ENCODE data around the gene ZSWIM3. TPM values are rescaled to one million over a fixed set of nuclear protein-coding genes. Genes with fewer than 3 reads are reported as not detected.

The ZSWIM3 gene
- total and polyA plus RNA-seq, 7 donors, result 1.1 to 2.7 (median 1.5) TPM

DNA sequence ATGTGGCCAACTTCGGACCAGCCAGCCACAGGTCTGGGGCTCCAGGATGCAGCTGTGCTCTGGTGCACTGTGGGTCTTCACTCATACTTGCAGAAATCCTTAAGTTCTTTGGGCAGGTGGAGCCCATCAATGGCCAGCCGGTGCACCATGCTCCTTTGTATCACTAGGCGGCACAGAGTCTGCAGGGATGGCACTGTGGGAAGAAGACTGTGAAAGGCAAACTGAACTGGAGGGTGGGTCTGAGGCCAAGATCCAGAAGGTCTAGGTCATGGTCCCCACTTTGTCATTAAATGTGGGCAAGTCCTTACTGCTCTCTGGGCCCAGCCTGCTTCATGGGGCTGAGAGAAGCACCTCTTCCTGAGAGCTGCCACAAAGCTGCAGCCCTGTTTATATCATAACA lies 31.3 kb downstream of the ZSWIM3 start:
- no peaks in the 10 kb centered on the region for H3K9me3 ChIP-seq
- ATAC-seq, result no peak
- intact Hi-C loops (cut with DNase I), result no loop called here
- peaks cover 30% of the 10 kb centered on the region for H3K4me1 ChIP-seq
- H3K27me3 ChIP-seq (ENCODE audit: insufficient read depth in 3 of 3, low read length in 2 of 3), result no peaks in the 10 kb centered on the region
- no peak overlapping the region for H3K4me3 ChIP-seq
- TF ChIP-seq CTCF (IDR thresholded peaks at IDR 0.05), result no peak
- 68 to 80% (median 73%) methylated on average over 3 of the region's 3 CpGs for WGBS, 3 donors
- DNase-seq, result peak in 1 of 2 donors; percentile 47
- peaks cover 0 to 53% of the 10 kb centered on the region in 2 donors for H3K36me3 ChIP-seq (ENCODE audit: insufficient read depth in 1 of 2, low read depth in 1 of 2)
- H3K27ac ChIP-seq, result no peak overlapping the region

DNA sequence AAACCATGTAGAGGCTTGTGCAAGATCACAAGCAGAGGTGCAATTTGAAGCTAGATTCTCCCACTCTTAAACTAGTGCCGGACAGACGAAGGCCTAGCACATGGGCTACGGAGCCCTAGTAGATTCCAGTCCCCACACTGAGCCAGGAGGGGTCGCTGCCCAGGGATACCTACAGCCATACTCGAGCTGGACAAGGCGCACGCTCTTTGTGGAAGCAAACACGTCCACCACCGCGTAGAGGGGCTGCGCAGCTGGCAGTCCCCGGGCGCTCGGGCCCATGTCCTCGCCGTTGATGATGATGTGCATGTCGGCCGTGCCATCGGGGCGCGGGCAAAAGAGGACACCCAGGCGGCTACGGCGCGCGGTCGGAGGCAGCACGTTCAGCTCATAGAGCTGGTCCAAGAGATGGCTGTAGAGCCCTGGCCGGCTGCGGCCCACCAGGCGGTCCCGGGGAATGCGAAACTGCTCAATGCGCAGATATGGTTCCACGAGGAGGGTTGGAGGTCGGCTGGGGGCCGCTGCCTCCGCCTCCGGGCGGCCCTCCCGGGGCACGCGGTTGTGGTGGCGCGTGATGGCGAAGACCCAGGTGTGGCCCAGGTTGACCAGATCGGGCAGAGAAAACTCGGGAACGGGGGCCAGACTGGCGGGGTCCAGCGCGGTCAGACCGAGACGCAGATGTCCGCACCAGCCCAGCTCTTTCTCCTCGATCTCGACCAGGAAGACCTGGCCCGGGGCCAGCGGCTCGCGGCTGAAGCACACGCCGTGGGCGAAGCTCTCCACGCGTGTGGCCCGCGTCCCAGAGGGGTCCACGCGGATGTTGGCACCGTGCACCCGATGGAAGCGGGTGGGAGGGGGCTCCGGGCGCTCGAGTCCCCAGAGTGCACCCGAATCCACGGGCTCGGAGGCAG lies 32.9 kb downstream of the ZSWIM3 start:
- WGBS, 3 donors, result 1% methylated on average over 61 to 79 of the region's 79 CpGs
- DNase-seq (peak; percentile 84 to 90), ATAC-seq (peak; percentile 75 to 79 (median 76))
- Histone ChIP-seq H3K36me3 (ENCODE audit: insufficient read depth in 1 of 2, low read depth in 1 of 2) (peaks cover 0 to 60% of the 10 kb centered on the region in 2 donors), H3K4me1 (peaks cover 24% of the 10 kb centered on the region), H3K27ac (peak overlapping the region; percentile 92), H3K4me3 (peak overlapping the region; percentile 91), H3K27me3 (ENCODE audit: insufficient read depth in 3 of 3, low read length in 2 of 3) (no peaks in the 10 kb centered on the region), H3K9me3 (no peaks in the 10 kb centered on the region)
- intact Hi-C loops (cut with DNase I), result loop anchor here (5.0 kb wide), 4 partner anchors 42 to 93 kb away; partner anchors contain the start of gene PCIF1 (in 2 of the 2)
- peak; percentile 65 for TF ChIP-seq CTCF (IDR thresholded peaks at IDR 0.05)

GRCh38 chr20:45890985-45891983 lies 33.9 kb downstream of the ZSWIM3 start, which contains the start of the genes CTSA and NEURL2:
Gene CTSA, plus strand, starts transcription at chr20:45891335. Its CDS starts 234 bp downstream, at chr20:45891569.
Gene NEURL2, minus strand, starts transcription at chr20:45891208. Its CDS starts 217 bp downstream, at chr20:45890991.
- WGBS, 3 donors, result 1 to 2% (median 2%) methylated on average over 48 to 78 of the region's 78 CpGs
- H3K4me3 ChIP-seq, result peak within 1 kb of the TSS; percentile 91
- intact Hi-C loops (cut with DNase I), result loop anchor here (5.0 kb wide), 4 partner anchors 41 to 94 kb away; partner anchors contain the start of gene PCIF1 (in 2 of the 2)
- DNase-seq (peak; percentile 94 to 97), ATAC-seq (peak; percentile 88 to 94 (median 90))
- TF ChIP-seq CTCF (IDR thresholded peaks at IDR 0.05), result no peak
- peaks cover 24% of the 10 kb centered on the region for H3K4me1 ChIP-seq
- H3K9me3 ChIP-seq, result no peaks in the 10 kb centered on the region
- H3K27me3 ChIP-seq (ENCODE audit: insufficient read depth in 3 of 3, low read length in 2 of 3), result no peaks in the 10 kb centered on the region
- H3K27ac ChIP-seq, result peak within 1 kb of the TSS; percentile 92
- peaks cover 2 to 67% of the 10 kb centered on the region in 2 donors for H3K36me3 ChIP-seq (ENCODE audit: insufficient read depth in 1 of 2, low read depth in 1 of 2)

- 82 to 86% (median 85%) methylated on average over 9 of the region's 9 CpGs for WGBS, 3 donors
- DNase-seq, result no peak
- Histone ChIP-seq H3K4me1 (peaks cover 24% of the 10 kb centered on the region), H3K27ac (peak overlapping the region; percentile 92), H3K4me3 (peak overlapping the region; percentile 91), H3K27me3 (ENCODE audit: insufficient read depth in 3 of 3, low read length in 2 of 3) (no peaks in the 10 kb centered on the region), H3K9me3 (no peaks in the 10 kb centered on the region), H3K36me3 (ENCODE audit: insufficient read depth in 1 of 2, low read depth in 1 of 2) (peaks cover 2 to 67% of the 10 kb centered on the region in 2 donors)
- intact Hi-C loops (cut with DNase I), result loop anchor here (5.0 kb wide), 4 partner anchors 40 to 95 kb away; partner anchors contain the start of gene PCIF1 (in 2 of the 2)
- peak in 3 of 4 donors; percentile 15 to 24 (median 16) for ATAC-seq
- TF ChIP-seq CTCF (IDR thresholded peaks at IDR 0.05), result no peak
Observed at GRCh38 chr20:45892049-45892825, 34.8 kb downstream of the ZSWIM3 start.
